MCF 10A (cell line): ENCODE data around the gene BARX1. TPM values are rescaled to one million over a fixed set of nuclear protein-coding genes. Genes with fewer than 3 reads are reported as not detected.

Source experiments
- BruUV-seq: library from RNA; stranded (reverse); fragments of 400-500 nt; replicated peaks from 2 replicates; lab custom pipeline; 2021; lab: Mats Ljungman, UMichigan
- CTCF ChIA-PET: fragments of 300-600 bp; sonication (Branson Sonifier 250); formaldehyde crosslinking; extraction: SDS; loops from one replicate; lab custom pipeline; 2021; ENCODE audit warnings: antibody characterized with exemption, inconsistent platforms; lab: Yijun Ruan, JAX
- POLR2A ChIA-PET: fragments of 300-600, 350-650 bp; sonication (Branson Sonifier 250); formaldehyde crosslinking; extraction: SDS; loops from one replicate; lab custom pipeline; 2020; ENCODE audit warnings: antibody characterized with exemption, inconsistent platforms; lab: Yijun Ruan, JAX
- DNase-seq: peaks from one replicate; pipeline ENCODE4 v3.0.0-alpha.2; 2018; ENCODE audit not compliant: unreplicated experiment
- H3K27ac Mint-ChIP-seq: one replicate; pipeline ENCODE4 v1.8.0; 2022; ENCODE audit warnings: mild to moderate bottlenecking, low read depth, mixed read lengths; ENCODE audit not compliant: unreplicated experiment
- H3K27me3 Mint-ChIP-seq: one replicate; pipeline ENCODE4 v1.8.0; 2022; ENCODE audit warnings: mixed read lengths; ENCODE audit not compliant: insufficient read depth, unreplicated experiment
- H3K36me3 Mint-ChIP-seq: one replicate; pipeline ENCODE4 v1.8.0; 2022; ENCODE audit warnings: mild to moderate bottlenecking, moderate library complexity, mixed read lengths; ENCODE audit not compliant: insufficient read depth, unreplicated experiment
- H3K4me1 Mint-ChIP-seq: one replicate; pipeline ENCODE4 v1.8.0; 2022; ENCODE audit warnings: mixed read lengths; ENCODE audit not compliant: insufficient read depth, unreplicated experiment
- H3K4me3 Mint-ChIP-seq: one replicate; pipeline ENCODE4 v1.8.0; 2022; ENCODE audit warnings: mild to moderate bottlenecking, moderate library complexity, mixed read lengths; ENCODE audit not compliant: unreplicated experiment
- H3K9me3 Mint-ChIP-seq: one replicate; pipeline ENCODE4 v1.8.0; 2022; ENCODE audit warnings: mixed read lengths; ENCODE audit not compliant: unreplicated experiment
- intact Hi-C: fragments of 100-400 bp; cut with micrococcal nuclease; formaldehyde crosslinking; loops from 2 replicates; pipeline ENCODE4 v1.14.1; 2022
- total RNA-seq: library from RNA; stranded (reverse); gene quantifications from 2 replicates; pipeline ENCODE4 v1.2.3, GENCODE V29; 2022
- TF ChIP-seq, protein P1 (sequence below): fragments of 200-600 bp; IDR thresholded peaks from one replicate; pipeline ENCODE4 v1.8.0; 2022; ENCODE audit warnings: antibody characterized with exemption, mild to moderate bottlenecking; ENCODE audit not compliant: unreplicated experiment

Gene BARX1
- total RNA-seq, 1 experiment from 2014 or later = 0.23 TPM

DNA sequence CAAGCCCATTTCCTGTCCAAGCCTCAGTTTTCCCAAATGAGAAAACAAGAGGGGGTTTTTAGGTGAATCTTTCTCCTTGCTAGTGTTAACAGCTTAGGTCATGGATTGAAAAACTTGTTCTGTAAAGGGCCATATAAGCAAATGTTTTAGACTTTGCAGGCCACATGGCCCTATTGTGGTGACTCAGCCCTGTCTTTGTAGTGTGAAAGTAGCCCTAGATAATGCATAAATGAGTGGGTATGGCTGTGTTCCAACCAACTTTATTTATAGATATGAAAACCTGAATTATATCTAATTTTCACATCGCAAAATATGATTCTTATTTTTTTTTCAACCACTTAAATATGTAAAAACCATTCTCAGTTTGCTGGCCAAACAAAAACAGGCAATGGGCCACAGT lies 6.9 kb upstream of the BARX1 start:
- CTCF ChIA-PET = interaction anchor here (0.6 to 6.3 kb wide), 15 partner anchors 10 to 959 kb away, joined by 3 to 109 read pairs (median 5); no protein-coding TSS in a partner anchor
- intact Hi-C loops = loop anchor here (2.0 kb wide), 2 partner anchors 41 to 251 kb away; no protein-coding TSS in a partner anchor
- Mint-ChIP-seq H3K27ac (no peak overlapping the region), H3K27me3 (no peaks in the 10 kb centered on the region), H3K4me1 (peaks cover 8% of the 10 kb centered on the region), H3K4me3 (no peak overlapping the region), H3K36me3 (no peaks in the 10 kb centered on the region), H3K9me3 (no peaks in the 10 kb centered on the region)
- no TSS peak for BruUV-seq
- POLR2A ChIA-PET = no interaction called here
- no peak for DNase-seq
- TF ChIP-seq, protein P1, sequence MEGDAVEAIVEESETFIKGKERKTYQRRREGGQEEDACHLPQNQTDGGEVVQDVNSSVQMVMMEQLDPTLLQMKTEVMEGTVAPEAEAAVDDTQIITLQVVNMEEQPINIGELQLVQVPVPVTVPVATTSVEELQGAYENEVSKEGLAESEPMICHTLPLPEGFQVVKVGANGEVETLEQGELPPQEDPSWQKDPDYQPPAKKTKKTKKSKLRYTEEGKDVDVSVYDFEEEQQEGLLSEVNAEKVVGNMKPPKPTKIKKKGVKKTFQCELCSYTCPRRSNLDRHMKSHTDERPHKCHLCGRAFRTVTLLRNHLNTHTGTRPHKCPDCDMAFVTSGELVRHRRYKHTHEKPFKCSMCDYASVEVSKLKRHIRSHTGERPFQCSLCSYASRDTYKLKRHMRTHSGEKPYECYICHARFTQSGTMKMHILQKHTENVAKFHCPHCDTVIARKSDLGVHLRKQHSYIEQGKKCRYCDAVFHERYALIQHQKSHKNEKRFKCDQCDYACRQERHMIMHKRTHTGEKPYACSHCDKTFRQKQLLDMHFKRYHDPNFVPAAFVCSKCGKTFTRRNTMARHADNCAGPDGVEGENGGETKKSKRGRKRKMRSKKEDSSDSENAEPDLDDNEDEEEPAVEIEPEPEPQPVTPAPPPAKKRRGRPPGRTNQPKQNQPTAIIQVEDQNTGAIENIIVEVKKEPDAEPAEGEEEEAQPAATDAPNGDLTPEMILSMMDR = no peak

- Mint-ChIP-seq H3K27ac (no peak overlapping the region), H3K4me3 (no peak overlapping the region), H3K36me3 (no peaks in the 10 kb centered on the region), H3K9me3 (no peaks in the 10 kb centered on the region), H3K4me1 (peaks cover 8% of the 10 kb centered on the region), H3K27me3 (no peaks in the 10 kb centered on the region)
- BruUV-seq = no TSS peak
- intact Hi-C loops = no loop called here
- CTCF ChIA-PET = interaction anchor here (1.0 to 6.3 kb wide), 9 partner anchors 10 to 281 kb away, joined by 3 to 109 read pairs (median 7); no protein-coding TSS in a partner anchor
- POLR2A ChIA-PET = no interaction called here
- TF ChIP-seq, protein P1 = no peak
- DNase-seq = no peak
These were observed 6.1 kb upstream of the BARX1 start for GRCh38 chr9:93960971-93961841.

DNA sequence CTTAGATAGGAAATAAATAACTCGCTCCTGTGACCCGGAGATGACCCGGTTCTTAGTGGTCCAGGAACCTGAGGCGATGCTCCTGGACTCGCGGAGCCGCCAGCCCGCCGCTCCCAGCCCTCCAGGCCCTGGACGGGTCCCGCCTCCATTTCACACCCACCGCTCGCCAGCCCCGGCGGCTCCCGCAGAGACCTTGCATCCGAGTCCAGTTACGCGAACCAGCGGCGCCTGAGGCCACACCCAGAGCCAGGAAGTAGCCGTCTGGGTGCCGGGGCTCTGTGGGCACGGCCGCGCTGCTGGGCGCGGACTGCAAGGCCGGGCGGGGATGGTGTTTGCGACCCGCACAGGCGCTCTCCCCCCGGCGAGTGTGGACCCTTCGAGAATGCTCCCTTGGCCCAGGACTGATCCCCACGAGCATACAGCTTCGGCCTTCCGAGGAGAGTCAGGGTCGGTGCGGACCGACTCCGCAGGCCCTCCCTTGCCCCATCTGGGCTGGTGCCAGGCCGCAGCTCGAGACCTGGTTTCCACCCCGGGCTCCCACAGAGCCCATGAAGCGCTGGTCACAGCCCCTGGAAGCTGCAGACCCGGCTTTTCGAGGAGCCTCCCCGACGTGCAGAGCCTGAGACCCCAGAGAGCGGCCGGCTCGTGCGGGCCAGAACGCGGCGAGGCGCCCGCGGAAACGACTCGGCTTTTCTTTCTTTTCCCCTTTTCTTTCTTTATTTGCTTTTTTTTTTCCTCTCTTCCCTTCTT lies 5.2 kb upstream of the BARX1 start:
- TF ChIP-seq, protein P1 = no peak
- Mint-ChIP-seq H3K4me1 (peaks cover 8% of the 10 kb centered on the region), H3K27me3 (peaks cover 7% of the 10 kb centered on the region), H3K4me3 (no peak overlapping the region), H3K9me3 (no peaks in the 10 kb centered on the region), H3K36me3 (no peaks in the 10 kb centered on the region), H3K27ac (no peak overlapping the region)
- intact Hi-C loops = no loop called here
- ChIA-PET CTCF (interaction anchor here (0.5 to 6.3 kb wide), 4 partner anchors 253 to 361 kb away, joined by 3 to 109 read pairs (median 6); no protein-coding TSS in a partner anchor), POLR2A (no interaction called here)
- BruUV-seq = no TSS peak
- DNase-seq = no peak

- CTCF ChIA-PET = interaction anchor here (0.5 to 1.6 kb wide), 4 partner anchors 277 to 790 kb away, joined by 3 to 8 read pairs (median 3); no protein-coding TSS in a partner anchor
These were observed 4.6 kb upstream of the BARX1 start for GRCh38 chr9:93959739-93960154.

More at GRCh38 chr9:93959739-93960154, 4.6 kb upstream of the BARX1 start:
- Mint-ChIP-seq H3K27me3 (peaks cover 13% of the 10 kb centered on the region), H3K9me3 (no peaks in the 10 kb centered on the region), H3K36me3 (no peaks in the 10 kb centered on the region), H3K4me3 (no peak overlapping the region), H3K27ac (no peak overlapping the region), H3K4me1 (peaks cover 8% of the 10 kb centered on the region)
- TF ChIP-seq, protein P1 = no peak
- no TSS peak for BruUV-seq
- no peak for DNase-seq
- POLR2A ChIA-PET = no interaction called here
- intact Hi-C loops = no loop called here
